Pancreas (tissue), 10 donors: ENCODE results near the gene LHFPL3. TPM values are rescaled to one million over a fixed set of nuclear protein-coding genes. Genes with fewer than 3 reads are reported as not detected.

Experiments used
- ATAC-seq, 4 donors: fragments of 200-7000 bp; cut with Tn5 transposase; one replicate each; pipeline versions ENCODE4 v1.8.0 to v1.9.1; 2020; ENCODE audit warnings: mild to moderate bottlenecking in 4 of 4, moderate library complexity in 4 of 4
- DNase-seq, 6 donors: peaks; one replicate each; pipeline ENCODE4 v3.0.0-alpha.2; 2020
- FAIRE-seq: peaks from 2 replicates; lab custom pipeline; 2012; peaks lifted over from hg19 to GRCh38; lab: Jason Lieb, UNC
- H3K27ac ChIP-seq, 4 donors: fragments of 200-600 bp; sonication (generic); 1 replicate in 3 of 4; 2 replicates in 1 of 4; pipeline versions ENCODE4 v1.5.0 to v1.8.0; 2020
- H3K27me3 ChIP-seq, 4 donors: fragments of 200-600 bp; one replicate each; pipeline ENCODE4 v1.8.0; 2021
- H3K36me3 ChIP-seq, 3 donors: fragments of 200-600 bp; sonication (generic) in 1 of 3; one replicate each; pipeline versions ENCODE4 v1.5.0 to v1.8.0; 2020 to 2021
- H3K4me1 ChIP-seq, 3 donors: fragments of 200-600 bp; one replicate each; pipeline ENCODE4 v1.8.0; 2021
- H3K4me3 ChIP-seq, 4 donors: fragments of 200-600 bp; sonication (generic) in 2 of 4; one replicate each; pipeline versions ENCODE4 v1.5.0 to v1.8.0; 2020 to 2021
- H3K9me3 ChIP-seq, 4 donors: fragments of 200-600 bp; one replicate each; pipeline ENCODE4 v1.8.0; 2021
- WGBS, 2 donors: extraction: QIAGEN DNeasy Blood & Tissue Kit; methylation state at CpG; one replicate each; pipeline ENCODE4 v1.1.7; 2013; 5-methylcytosine and 5-hydroxymethylcytosine counted together
- intact Hi-C, 3 donors: fragments of 100-400 bp; cut with DNase I; formaldehyde crosslinking; loops; one replicate each; pipeline versions ENCODE4 v1.11.1 to v1.14.2; 2022
- polyA plus RNA-seq, 2 donors: library from polyadenylated mRNA; stranded (reverse); fragments of 200-250 nt; gene quantifications; one replicate each; pipeline ENCODE4 v1.2.3, GENCODE V29; 2013
- total RNA-seq, 6 donors: library from RNA; stranded (reverse); fragmentation: NEBNext Ultra II Directional in 4 of 6; extraction: Animal tissue kit (Norgen Biotek cat#: 25700) in 4 of 6; gene quantifications; one replicate each; pipeline versions ENCODE4 v1.2.1 to v1.2.4, GENCODE V29; 2021 to 2023
- TF ChIP-seq, protein P1 (sequence below), 4 donors: fragments of 200-600 bp; sonication (generic) in 3 of 4; IDR thresholded peaks; one replicate each; pipeline versions ENCODE4 v1.5.0 to v1.8.0; 2021; ENCODE audit warnings: antibody characterized with exemption in 4 of 4
- donor health status: healthy with polysubstance abuse.
- donor health status: DM: no; HTN: no; CAD: no; lungs with moderate emphysema.
- donor health status: DM: no; HTN: no; CAD: no.
- donor health status: control.
- donor health status: control.
- donor health status: Bipolar disorder and iron deficiency.
- donor health status: DM: yes; HTN: yes; CAD: no.
- donor health status: DM: no; HTN: no; CAD: no.
- donor health status: DM: no; HTN: no; CAD: no.
- donor health status: DM: yes; HTN: yes; CAD: no.

The LHFPL3 gene
- total and polyA plus RNA-seq, 8 donors: not detected

DNA sequence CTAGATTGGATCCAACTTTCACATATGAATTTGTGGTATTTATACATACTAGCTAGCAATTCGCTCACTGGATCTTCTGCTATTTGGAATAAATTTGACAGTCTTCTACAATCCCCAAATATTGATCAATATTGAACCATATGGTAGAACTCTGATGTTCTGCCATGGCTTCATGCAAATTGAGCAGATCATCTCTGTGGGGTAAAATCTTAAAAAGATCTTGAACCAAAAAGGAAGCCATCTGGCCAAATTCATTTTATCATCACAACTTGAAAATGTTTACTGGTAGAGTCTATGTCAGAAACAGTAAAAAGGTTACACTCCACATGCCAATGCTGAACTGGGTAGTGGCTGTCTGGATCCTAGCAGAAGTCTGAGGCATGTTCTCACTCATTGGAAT lies 80.0 kb downstream of the LHFPL3 start:
- H3K4me1 ChIP-seq: no peaks in the 10 kb centered on the region
- H3K36me3 ChIP-seq: no peaks in the 10 kb centered on the region
- no peaks in the 10 kb centered on the region for H3K27me3 ChIP-seq
- 97% methylated on average over 1 of the region's 1 CpG for WGBS, 2 donors
- DNase-seq (no peak), FAIRE-seq (no peak), ATAC-seq (no peak)
- intact Hi-C loops: no loop called here
- H3K9me3 ChIP-seq: no peaks in the 10 kb centered on the region
- H3K27ac ChIP-seq: no peak overlapping the region
- no peak overlapping the region for H3K4me3 ChIP-seq
- TF ChIP-seq, protein P1, sequence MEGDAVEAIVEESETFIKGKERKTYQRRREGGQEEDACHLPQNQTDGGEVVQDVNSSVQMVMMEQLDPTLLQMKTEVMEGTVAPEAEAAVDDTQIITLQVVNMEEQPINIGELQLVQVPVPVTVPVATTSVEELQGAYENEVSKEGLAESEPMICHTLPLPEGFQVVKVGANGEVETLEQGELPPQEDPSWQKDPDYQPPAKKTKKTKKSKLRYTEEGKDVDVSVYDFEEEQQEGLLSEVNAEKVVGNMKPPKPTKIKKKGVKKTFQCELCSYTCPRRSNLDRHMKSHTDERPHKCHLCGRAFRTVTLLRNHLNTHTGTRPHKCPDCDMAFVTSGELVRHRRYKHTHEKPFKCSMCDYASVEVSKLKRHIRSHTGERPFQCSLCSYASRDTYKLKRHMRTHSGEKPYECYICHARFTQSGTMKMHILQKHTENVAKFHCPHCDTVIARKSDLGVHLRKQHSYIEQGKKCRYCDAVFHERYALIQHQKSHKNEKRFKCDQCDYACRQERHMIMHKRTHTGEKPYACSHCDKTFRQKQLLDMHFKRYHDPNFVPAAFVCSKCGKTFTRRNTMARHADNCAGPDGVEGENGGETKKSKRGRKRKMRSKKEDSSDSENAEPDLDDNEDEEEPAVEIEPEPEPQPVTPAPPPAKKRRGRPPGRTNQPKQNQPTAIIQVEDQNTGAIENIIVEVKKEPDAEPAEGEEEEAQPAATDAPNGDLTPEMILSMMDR (IDR thresholded peaks at IDR 0.05): no peak

DNA sequence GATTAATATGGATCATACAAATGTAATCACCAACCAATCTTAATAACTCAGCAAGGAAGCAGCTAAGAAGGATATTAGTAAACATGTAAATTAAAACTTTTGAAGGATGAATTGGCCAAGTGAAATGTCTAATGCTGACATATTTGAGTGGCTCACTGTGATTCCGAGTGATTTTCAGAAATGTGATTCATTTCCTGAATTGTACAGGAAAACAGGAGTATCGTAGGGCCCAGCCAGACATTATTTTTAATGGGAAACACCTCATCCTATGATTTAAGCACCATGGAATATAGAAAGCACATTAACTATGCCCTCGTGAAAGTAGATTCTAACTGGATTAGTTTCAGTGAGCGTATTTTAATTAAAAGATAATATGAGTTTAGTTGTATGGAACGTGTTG lies 82.3 kb downstream of the LHFPL3 start:
- 77 to 79% methylated on average over 5 of the region's 5 CpGs for WGBS, 2 donors
- intact Hi-C loops: no loop called here
- no peak for FAIRE-seq

DNA sequence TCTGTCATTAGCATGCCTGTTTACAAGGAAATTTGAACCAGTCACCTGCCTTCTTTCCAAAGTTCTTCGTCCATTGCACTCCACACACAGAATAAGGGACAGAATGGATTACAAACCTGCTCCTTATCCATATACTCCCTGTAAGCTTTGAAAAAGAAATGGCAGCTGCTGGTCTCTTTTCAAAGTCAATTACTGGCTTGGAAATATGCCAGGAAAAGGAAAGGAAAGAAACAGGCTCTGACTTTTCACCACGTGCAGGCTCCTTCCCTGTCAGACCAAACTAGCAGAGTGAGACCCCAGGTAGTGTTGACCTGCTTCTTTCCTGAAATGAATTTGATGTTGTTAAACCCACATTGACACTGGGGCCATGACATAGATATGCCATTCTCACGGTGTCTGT lies 84.5 kb downstream of the LHFPL3 start:
- Histone ChIP-seq H3K9me3 (no peaks in the 10 kb centered on the region), H3K4me1 (no peaks in the 10 kb centered on the region), H3K27me3 (no peaks in the 10 kb centered on the region), H3K4me3 (no peak overlapping the region), H3K36me3 (no peaks in the 10 kb centered on the region), H3K27ac (no peak overlapping the region)
- no peak for DNase-seq
- no peak for FAIRE-seq
- no peak for ATAC-seq
- intact Hi-C loops: no loop called here
- 49 to 52% methylated on average over 3 of the region's 3 CpGs for WGBS, 2 donors
- TF ChIP-seq, protein P1 (IDR thresholded peaks at IDR 0.05): no peak

More for the DNA sequence above, 82.3 kb downstream of the LHFPL3 start:
- H3K36me3 ChIP-seq: no peaks in the 10 kb centered on the region
- no peaks in the 10 kb centered on the region for H3K9me3 ChIP-seq
- H3K4me1 ChIP-seq: no peaks in the 10 kb centered on the region
- H3K4me3 ChIP-seq: no peak overlapping the region
- no peak for ATAC-seq
- TF ChIP-seq, protein P1 (IDR thresholded peaks at IDR 0.05): no peak
- DNase-seq: no peak
- H3K27ac ChIP-seq: no peak overlapping the region
- H3K27me3 ChIP-seq: no peaks in the 10 kb centered on the region

DNA sequence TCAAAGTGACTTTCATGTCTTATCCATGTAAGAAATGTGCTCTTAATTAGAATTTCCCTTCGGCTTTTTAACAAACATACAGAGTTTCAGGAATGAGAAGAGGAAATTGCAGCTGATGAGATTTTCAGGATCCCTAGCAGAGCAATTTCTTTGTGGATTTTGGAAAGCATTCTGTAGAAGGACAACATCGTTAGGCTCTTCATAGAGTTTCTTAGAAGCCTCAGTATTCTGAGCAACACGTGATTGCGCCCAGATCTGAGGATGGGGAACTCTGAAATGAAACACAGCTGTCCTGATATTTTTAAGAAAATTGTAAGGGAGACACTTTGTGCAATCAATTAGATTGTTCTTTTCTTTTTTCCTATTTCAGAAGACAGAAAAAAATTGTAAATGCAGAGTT lies 85.8 kb downstream of the LHFPL3 start:
- Histone ChIP-seq H3K4me1 (no peaks in the 10 kb centered on the region), H3K4me3 (no peak overlapping the region), H3K27ac (no peak overlapping the region), H3K36me3 (no peaks in the 10 kb centered on the region), H3K27me3 (no peaks in the 10 kb centered on the region), H3K9me3 (no peaks in the 10 kb centered on the region)
- FAIRE-seq: no peak
- WGBS, 2 donors: 59 to 68% methylated on average over 4 of the region's 4 CpGs
- TF ChIP-seq, protein P1 (IDR thresholded peaks at IDR 0.05): no peak
- intact Hi-C loops: no loop called here
- DNase-seq: no peak
- no peak for ATAC-seq

DNA sequence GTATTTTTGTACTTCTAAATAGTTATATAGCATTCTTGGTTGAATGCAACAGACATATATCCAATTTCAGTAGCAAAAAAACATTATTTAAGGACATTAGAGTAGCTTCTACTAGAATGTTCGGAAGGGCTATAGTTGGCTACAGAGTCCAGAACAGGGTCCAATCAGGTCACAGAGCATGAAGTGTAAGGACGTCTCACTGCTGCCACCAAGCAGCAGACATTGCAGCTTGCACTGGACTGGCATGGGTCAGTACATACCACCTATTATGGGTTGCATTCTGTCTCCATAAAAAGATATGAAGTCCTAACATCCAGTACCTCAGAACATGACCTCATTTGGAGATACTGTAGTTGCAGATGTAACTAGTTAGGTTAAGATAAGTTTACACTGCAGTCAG lies 87.3 kb downstream of the LHFPL3 start:
- FAIRE-seq (no peak), ATAC-seq (no peak), DNase-seq (no peak)
- TF ChIP-seq, protein P1 (IDR thresholded peaks at IDR 0.05): no peak
- 46 to 59% methylated on average over 2 of the region's 2 CpGs for WGBS, 2 donors
- Histone ChIP-seq H3K4me3 (no peak overlapping the region), H3K9me3 (no peaks in the 10 kb centered on the region), H3K36me3 (no peaks in the 10 kb centered on the region), H3K4me1 (no peaks in the 10 kb centered on the region), H3K27me3 (no peaks in the 10 kb centered on the region), H3K27ac (no peak overlapping the region)
- intact Hi-C loops: no loop called here
